Motor neuron (in vitro differentiated cells): ENCODE results near the gene GABRG3. TPM values are rescaled to one million over a fixed set of nuclear protein-coding genes. Genes with fewer than 3 reads are reported as not detected.
"Not testable (repeated sequence)": the region's sequence is repeated elsewhere in the genome, so short reads cannot be mapped to it uniquely, and the experiment has no call there.

Experiments used
- ATAC-seq, 8 experiments: fragments of 200-7000 bp; cut with Tn5 transposase; replicated peaks in 6 of 8; 2 replicates each; pipeline ENCODE4 v1.8.0; 2021; ENCODE audit warnings: mild to moderate bottlenecking in 8 of 8, moderate library complexity in 8 of 8
- H3K27ac ChIP-seq, 2 donors: fragments of 250-450 bp; sonication (Bioruptor Pico); 2 replicates each; pipeline ENCODE4 v1.9.0; 2021; ENCODE audit warnings: antibody characterized with exemption in 2 of 2, mild to moderate bottlenecking in 2 of 2, moderate library complexity in 1 of 2
- H3K4me1 ChIP-seq, 2 donors: fragments of 250-450 bp; sonication (Bioruptor Pico); replicated peaks in 1 of 2; 2 replicates each; pipeline ENCODE4 v1.6.1; 2021; ENCODE audit warnings: antibody characterized with exemption in 2 of 2, mild to moderate bottlenecking in 2 of 2, moderate library complexity in 1 of 2
- H3K4me3 ChIP-seq, 5 donors: fragments of 250-450 bp; sonication (Bioruptor Pico); 2 replicates each; pipeline ENCODE4 v1.9.0; 2021; ENCODE audit warnings: antibody characterized with exemption in 5 of 5, mild to moderate bottlenecking in 5 of 5, moderate library complexity in 4 of 5
- WGBS, 10 experiments: fragments of 450-650 bp; shearing (Covaris generic); methylation state at CpG; one replicate each; pipeline ENCODE4 v1.0.0; 2022; 5-methylcytosine and 5-hydroxymethylcytosine counted together
- in situ Hi-C, 9 experiments: fragments of 400-800 bp; cut with MboI; loops; one replicate each; pipeline ENCODE4 v1.15.0; 2021; ENCODE audit warnings: low sequenced_read_pairs in 9 of 9, low pct_unique_long_range_greater_than_20kb in 2 of 9; ENCODE audit not compliant: unreplicated experiment in 9 of 9
- total RNA-seq, 8 experiments: library from RNA; unstranded; fragments of 300-600 nt; gene quantifications; 2 replicates each; pipeline versions ENCODE4 v1.2.3 to v1.2.4, GENCODE V29; 2022

Gene GABRG3
- total RNA-seq, 8 experiments from 2014 or later: 0.04 to 3.4 (median 0.88) TPM

- H3K27ac ChIP-seq: no peak overlapping the region
These were observed 16.6 kb upstream of the GABRG3 start for GRCh38 chr15:26954403-26954802.

GRCh38 chr15:26967719-26968269 lies 3.2 kb upstream of the GABRG3 start:
- H3K27ac ChIP-seq: peak overlapping the region in 1 of 2 donors; percentile 45
- peak overlapping the region; percentile 22 to 36 (median 30) for H3K4me3 ChIP-seq
- WGBS, 10 experiments: 0 to 23% (median 13%) methylated on average over 1 to 14 of the region's 48 CpGs; no CpG with 5 or more reads in 5 of the 10 experiments
- in situ Hi-C loops: no loop called here
- peak in 4 of 8 experiments; percentile 11 to 36 (median 24) for ATAC-seq
- peaks cover 0 to 2% of the 10 kb centered on the region in 2 donors for H3K4me1 ChIP-seq

More at GRCh38 chr15:26954403-26954802, 16.6 kb upstream of the GABRG3 start:
- no peak for ATAC-seq
- H3K4me3 ChIP-seq: no peak overlapping the region
- in situ Hi-C loops: no loop called here
- WGBS, 10 experiments: 0 to 80% (median 50%) methylated on average over 1 to 2 of the region's 2 CpGs; no CpG with 5 or more reads in 2 of the 10 experiments
- H3K4me1 ChIP-seq: no peaks in the 10 kb centered on the region

DNA sequence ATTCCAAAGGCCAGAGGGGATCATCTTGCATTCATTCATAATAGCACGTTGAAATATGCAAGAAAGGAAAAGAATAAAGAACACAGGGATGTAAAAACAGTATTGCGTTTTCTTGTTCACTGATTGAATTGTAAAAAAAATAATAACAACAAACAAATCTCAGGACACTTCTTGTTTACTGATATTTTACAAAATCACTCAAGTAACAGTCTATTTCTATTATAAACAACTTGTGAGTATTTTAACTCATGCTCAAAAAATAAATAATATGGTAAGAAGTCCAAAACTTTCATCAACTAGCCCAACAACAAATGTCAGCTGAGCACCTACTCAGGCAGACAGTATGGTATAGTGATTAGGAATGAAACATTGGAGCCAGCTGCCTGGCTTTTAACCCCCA lies 2.2 kb upstream of the GABRG3 start:
- peaks cover 0 to 2% of the 10 kb centered on the region in 2 donors for H3K4me1 ChIP-seq
- H3K4me3 ChIP-seq: no peak overlapping the region
- in situ Hi-C loops: no loop called here
- no peak for ATAC-seq
- 0 to 78% (median 57%) methylated on average over 1 to 2 of the region's 2 CpGs; no CpG with 5 or more reads in 1 of the 10 experiments for WGBS, 10 experiments
- H3K27ac ChIP-seq: no peak overlapping the region

- ATAC-seq: peak in 5 of 8 experiments; percentile 68 to 75 (median 73)
- peaks cover 0 to 2% of the 10 kb centered on the region in 2 donors for H3K4me1 ChIP-seq
- no peak overlapping the region for H3K27ac ChIP-seq
- H3K4me3 ChIP-seq: peak overlapping the region; percentile 49 to 64 (median 51)
- in situ Hi-C loops: no loop called here
- 0 to 70% (median 15%) methylated on average over 1 to 5 of the region's 72 CpGs; no CpG with 5 or more reads in 3 of the 10 experiments for WGBS, 10 experiments
These were observed 464 bp downstream of the GABRG3 start for GRCh38 chr15:26971271-26972018.

GRCh38 chr15:26972636-26973035 lies 1.7 kb downstream of the GABRG3 start:
- peaks cover 0 to 2% of the 10 kb centered on the region in 2 donors for H3K4me1 ChIP-seq
- no peak overlapping the region for H3K4me3 ChIP-seq
- H3K27ac ChIP-seq: no peak overlapping the region
- in situ Hi-C loops: no loop called here
- no peak for ATAC-seq
- 8 to 48% (median 40%) methylated on average over 1 to 2 of the region's 2 CpGs; no CpG with 5 or more reads in 5 of the 10 experiments for WGBS, 10 experiments

GRCh38 chr15:26974120-26974780 lies 3.3 kb downstream of the GABRG3 start:
- no peak overlapping the region for H3K4me3 ChIP-seq
- ATAC-seq: peak in 5 of 8 experiments; percentile 37 to 73 (median 46)
- WGBS, 10 experiments: 0 to 27% (median 25%) methylated on average over 2 to 4 of the region's 9 CpGs; no CpG with 5 or more reads in 6 of the 10 experiments
- H3K4me1 ChIP-seq: peaks cover 0 to 2% of the 10 kb centered on the region in 2 donors
- in situ Hi-C loops: no loop called here
- no peak overlapping the region for H3K27ac ChIP-seq

DNA sequence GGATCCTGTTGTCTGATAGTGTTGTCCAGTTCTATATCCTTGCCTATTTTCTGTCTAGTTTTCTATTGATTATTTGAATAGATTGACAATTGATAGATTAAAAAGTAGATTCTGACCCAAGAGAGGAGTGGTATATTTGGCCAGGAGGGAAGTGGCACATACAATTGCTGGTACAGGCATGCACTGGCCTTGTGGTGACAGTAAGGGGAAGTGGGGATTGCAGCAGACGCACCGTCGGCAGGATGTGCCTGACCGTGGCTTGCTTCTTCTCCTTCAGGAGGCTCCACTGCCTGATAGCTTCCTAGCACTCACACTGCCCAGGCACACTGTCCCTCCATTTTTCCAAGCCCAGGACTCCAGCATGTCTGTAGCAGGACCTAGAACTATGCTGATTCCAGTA lies 10.5 kb downstream of the GABRG3 start:
- Histone ChIP-seq H3K4me1 (no peaks in the 10 kb centered on the region), H3K27ac (no peak overlapping the region), H3K4me3 (no peak overlapping the region)
- no peak for ATAC-seq
- WGBS, 10 experiments: 67 to 100% (median 90%) methylated on average over 1 to 4 of the region's 4 CpGs; no CpG with 5 or more reads in 6 of the 10 experiments
- in situ Hi-C loops: no loop called here

GRCh38 chr15:26983822-26984221 lies 12.8 kb downstream of the GABRG3 start:
- H3K27ac ChIP-seq: no peak overlapping the region
- H3K4me1 ChIP-seq: no peaks in the 10 kb centered on the region
- in situ Hi-C loops: no loop called here
- WGBS, 10 experiments: 0 to 95% (median 72%) methylated on average over 1 to 8 of the region's 8 CpGs; no CpG with 5 or more reads in 3 of the 10 experiments
- ATAC-seq: no peak
- H3K4me3 ChIP-seq: no peak overlapping the region

DNA sequence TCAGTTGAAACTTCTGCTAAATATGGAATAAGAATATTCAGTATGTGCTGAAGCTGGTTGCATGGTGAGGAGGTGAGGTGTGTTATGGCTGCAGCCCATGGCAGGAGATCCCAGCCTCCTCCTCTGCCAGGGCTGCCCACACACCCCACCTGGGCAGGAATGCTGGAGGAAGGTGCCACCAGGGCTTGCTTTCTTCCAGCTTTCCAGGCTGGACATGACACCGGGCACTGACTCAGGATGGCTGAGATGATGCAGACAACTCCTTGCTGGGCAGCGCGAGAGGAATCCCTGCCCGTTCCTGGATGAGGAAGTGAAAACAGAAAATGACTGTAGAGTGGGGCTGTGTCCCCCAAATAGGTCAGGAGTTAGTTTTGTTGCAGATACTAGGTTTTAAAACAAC lies 14.1 kb downstream of the GABRG3 start:
- no peak overlapping the region for H3K4me3 ChIP-seq
- in situ Hi-C loops: no loop called here
- no peaks in the 10 kb centered on the region for H3K4me1 ChIP-seq
- no peak for ATAC-seq
- WGBS, 10 experiments: 19 to 92% (median 60%) methylated on average over 1 to 4 of the region's 4 CpGs; no CpG with 5 or more reads in 4 of the 10 experiments
- no peak overlapping the region for H3K27ac ChIP-seq

DNA sequence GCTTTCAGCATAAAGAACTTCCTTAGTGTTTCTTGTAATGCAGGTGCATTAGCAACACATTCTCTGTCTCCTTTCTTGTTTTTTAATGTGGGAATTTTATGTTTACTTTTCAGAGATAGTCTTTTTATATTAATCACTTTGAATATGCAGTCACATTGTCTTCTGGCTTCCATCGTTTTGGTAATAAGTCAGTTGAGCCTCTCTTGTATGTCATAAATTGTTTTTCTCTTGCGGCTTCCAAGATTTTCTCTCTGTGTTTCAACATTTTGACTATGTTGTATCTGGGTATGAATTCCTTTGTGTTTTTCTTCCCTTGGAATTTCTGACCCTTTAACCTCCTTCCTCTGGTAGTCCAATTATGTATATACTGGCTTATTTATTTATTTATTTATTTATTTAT lies 25.3 kb downstream of the GABRG3 start:
- Histone ChIP-seq H3K27ac (no peak overlapping the region), H3K4me1 (no peaks in the 10 kb centered on the region), H3K4me3 (no peak overlapping the region)
- in situ Hi-C loops: no loop called here
- 56 to 100% (median 92%) methylated on average over 1 to 2 of the region's 2 CpGs for WGBS, 10 experiments
- ATAC-seq: no peak

GRCh38 chr15:27003003-27003402 lies 32.0 kb downstream of the GABRG3 start:
- in situ Hi-C loops: loop anchor here in 1 of 9 experiments (25.0 kb wide), 1 partner anchor 116 kb away; no protein-coding TSS in a partner anchor
- WGBS, 10 experiments: 31 to 100% (median 87%) methylated on average over 1 to 2 of the region's 4 CpGs; no CpG with 5 or more reads in 3 of the 10 experiments
- not testable (repeated sequence) for H3K4me3 ChIP-seq

DNA sequence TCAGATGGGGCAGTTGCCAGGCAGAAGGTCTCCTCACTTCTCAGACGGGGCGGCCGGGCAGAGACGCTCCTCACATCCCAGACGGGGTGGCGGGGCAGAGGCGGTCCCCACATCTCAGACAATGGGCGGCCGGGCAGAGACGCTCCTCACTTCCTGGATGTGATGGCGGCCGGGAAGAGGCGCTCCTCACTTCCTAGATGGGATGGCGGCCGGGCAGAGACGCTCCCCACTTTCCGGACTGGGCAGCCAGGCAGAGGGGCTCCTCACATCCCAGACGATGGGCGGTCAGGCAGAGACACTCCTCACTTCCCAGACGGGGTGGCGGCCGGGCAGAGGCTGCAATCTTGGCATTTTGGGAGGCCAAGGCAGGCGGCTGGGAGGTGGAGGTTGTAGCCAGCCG lies 33.2 kb downstream of the GABRG3 start:
- H3K27ac ChIP-seq, H3K4me1 ChIP-seq, ATAC-seq, H3K4me3 ChIP-seq: not testable (repeated sequence)
- in situ Hi-C loops: loop anchor here in 1 of 9 experiments (25.0 kb wide), 1 partner anchor 117 kb away; no protein-coding TSS in a partner anchor
- WGBS, 10 experiments: no CpG with 5 or more reads among the region's 24 CpGs

More at GRCh38 chr15:27003003-27003402, 32.0 kb downstream of the GABRG3 start:
- H3K27ac ChIP-seq, H3K4me1 ChIP-seq, ATAC-seq: not testable (repeated sequence)
